OCI-LY1 (cell line): Measurements from ENCODE around the gene FEV.
A peak's percentile ranks its signal among the peaks of the same experiment; 100 is the strongest.

Experiments used
- H2AFZ ChIP-seq: fragments of 200-600 bp; sonication (generic), shearing (Covaris generic); 2 replicates; pipeline ENCODE4 v1.6.0; 2014; ENCODE audit warnings: antibody characterized with exemption, mild to moderate bottlenecking, low read length
- H3F3A ChIP-seq: fragments of 200-600 bp; sonication (generic), shearing (Covaris generic); 2 replicates; pipeline ENCODE4 v1.6.0; 2014; ENCODE audit warnings: mild to moderate bottlenecking, antibody characterized with exemption, low read length, moderate library complexity; ENCODE audit not compliant: insufficient read depth
- H3K27ac ChIP-seq: fragments of 200-600 bp; sonication (generic); 2 replicates; pipeline ENCODE4 v1.5.1; 2014; ENCODE audit warnings: low read length, mixed run types, mild to moderate bottlenecking, low read depth; ENCODE audit not compliant: poor library complexity, severe bottlenecking
- H3K27me3 ChIP-seq: fragments of 200-600 bp; sonication (generic); 2 replicates; pipeline ENCODE4 v1.6.0; 2014; ENCODE audit warnings: antibody characterized with exemption, mild to moderate bottlenecking, low read length, moderate library complexity; ENCODE audit not compliant: insufficient read depth
- H3K36me3 ChIP-seq: fragments of 200-600 bp; sonication (generic); 2 replicates; pipeline ENCODE4 v1.6.1; 2014; ENCODE audit warnings: mild to moderate bottlenecking, antibody characterized with exemption, low read length, moderate library complexity, mixed read lengths; ENCODE audit not compliant: insufficient read depth
- H3K4me1 ChIP-seq: fragments of 200-600 bp; sonication (generic); 2 replicates; pipeline ENCODE4 v1.5.1; 2014; ENCODE audit warnings: mild to moderate bottlenecking, low read length, moderate library complexity; ENCODE audit not compliant: insufficient read depth, severe bottlenecking
- H3K4me2 ChIP-seq: fragments of 200-600 bp; sonication (generic), shearing (Covaris generic); 2 replicates; pipeline ENCODE4 v1.6.1; 2014; ENCODE audit warnings: low read length
- H3K4me3 ChIP-seq: fragments of 200-600 bp; sonication (generic); 2 replicates; pipeline ENCODE4 v1.5.1; 2014; ENCODE audit warnings: low read length, low read depth, mild to moderate bottlenecking, mixed read lengths; ENCODE audit not compliant: poor library complexity, severe bottlenecking
- H3K79me2 ChIP-seq: fragments of 200-600 bp; shearing (Covaris generic); 2 replicates; pipeline ENCODE4 v1.6.1; 2016; ENCODE audit warnings: mixed run types, low read length, mixed read lengths; ENCODE audit not compliant: insufficient read depth
- H3K9ac ChIP-seq: fragments of 200-600 bp; sonication (generic), shearing (Covaris generic); 2 replicates; pipeline ENCODE4 v1.6.1; 2014; ENCODE audit warnings: mild to moderate bottlenecking, low read length, mixed read lengths
- H3K9me2 ChIP-seq: fragments of 200-600 bp; sonication (generic), shearing (Covaris generic); 2 replicates; pipeline ENCODE4 v1.6.1; 2014; ENCODE audit warnings: low read depth, mild to moderate bottlenecking, low read length, mixed read lengths
- H3K9me3 ChIP-seq: fragments of 200-600 bp; shearing (Covaris generic); 2 replicates; pipeline ENCODE4 v1.6.1; 2014; ENCODE audit warnings: low read length, mixed read lengths
- H4K20me1 ChIP-seq: fragments of 200-600 bp; sonication (generic), shearing (Covaris generic); 2 replicates; pipeline ENCODE4 v1.6.0; 2016; ENCODE audit warnings: mild to moderate bottlenecking, low read length; ENCODE audit not compliant: insufficient read depth
- EZH2 ChIP-seq: fragments of 200-600 bp; sonication (generic), shearing (Covaris generic); IDR thresholded peaks from 2 replicates; pipeline ENCODE4 v1.8.0; 2017; ENCODE audit warnings: borderline replicate concordance, mixed run types, mild to moderate bottlenecking, antibody characterized with exemption, low read length, moderate library complexity, mixed read lengths
- TF ChIP-seq, protein P1 (sequence below): fragments of 200-600 bp; sonication (generic), shearing (Covaris generic); IDR thresholded peaks from 2 replicates; pipeline ENCODE4 v1.5.1; 2017; ENCODE audit warnings: mild to moderate bottlenecking, antibody characterized with exemption, low read length, moderate library complexity, mixed read lengths

FEV gene

DNA sequence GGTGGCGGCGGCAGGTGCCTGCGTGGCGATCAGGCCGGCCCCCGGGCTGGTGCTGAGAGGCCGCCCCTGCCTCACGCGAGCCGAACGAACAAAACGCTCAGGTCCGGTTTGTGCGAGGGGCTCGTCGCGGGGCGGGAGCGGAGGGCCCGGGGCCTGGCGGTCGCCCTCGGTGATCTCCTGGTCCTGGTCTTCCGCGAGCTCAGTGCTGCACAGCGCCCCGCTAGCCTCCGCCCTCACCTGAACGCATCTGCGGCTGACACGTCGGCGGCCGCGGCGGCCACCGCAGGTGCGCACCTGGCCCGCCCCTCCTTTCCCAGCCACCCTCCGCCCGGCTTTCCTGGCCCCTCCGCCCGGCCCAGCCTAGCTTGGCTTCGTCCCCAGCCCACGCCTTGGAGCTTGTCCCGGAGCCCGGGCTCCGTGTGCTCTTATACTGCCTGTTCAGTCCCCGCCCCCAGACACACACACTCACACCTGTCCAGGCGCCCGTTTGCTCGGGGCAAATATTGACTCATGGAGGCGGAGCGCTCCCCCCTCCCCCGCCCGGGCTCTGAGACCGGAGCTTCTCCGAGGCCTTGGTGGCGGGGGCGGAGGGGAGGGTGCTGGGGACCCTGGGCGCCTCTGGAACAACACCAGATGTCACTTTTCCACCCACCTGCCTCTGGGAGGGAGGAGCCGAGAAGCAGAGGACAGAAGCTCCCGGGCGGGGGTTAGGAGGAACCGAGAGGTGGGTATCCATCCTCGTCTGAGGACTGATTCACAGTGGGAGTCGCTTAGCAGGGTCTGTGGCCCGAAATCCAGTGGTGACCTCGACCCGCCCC, 16.8 kb upstream of the FEV start:
- H3K4me3 ChIP-seq = no peak overlapping the region

DNA sequence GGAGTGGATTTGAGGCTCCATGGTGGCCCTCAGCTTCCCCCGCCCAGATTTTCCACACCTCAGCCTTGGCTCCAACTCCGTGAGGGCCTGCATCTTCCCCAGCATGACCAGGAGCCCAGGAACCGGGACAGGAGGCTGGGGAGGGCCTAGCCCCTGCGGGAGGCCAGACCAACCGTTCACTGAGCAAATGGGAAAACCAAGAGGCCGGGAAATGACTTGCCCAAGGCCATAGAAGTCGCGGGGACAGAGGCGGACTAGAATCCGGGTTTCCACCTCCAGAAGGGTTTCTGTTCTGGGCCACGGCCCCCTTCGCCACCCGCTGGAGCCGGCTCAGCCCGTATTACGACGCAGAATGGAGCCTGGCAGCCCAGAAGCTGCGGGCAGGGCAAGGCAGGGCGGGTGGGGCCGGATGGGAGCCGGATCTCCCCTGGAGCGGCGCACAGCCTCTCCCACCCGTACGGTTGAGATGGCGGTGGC, 16.2 kb upstream of the FEV start:
- Histone ChIP-seq H3K4me1 (peaks cover 4% of the 10 kb centered on the region), H3K36me3 (no peaks in the 10 kb centered on the region), H3K9me2 (no peaks in the 10 kb centered on the region), H3K4me2 (no peak overlapping the region), H3F3A (no peaks in the 10 kb centered on the region), H3K27me3 (peaks cover 9% of the 10 kb centered on the region), H2AFZ (no peak overlapping the region), H3K9me3 (no peaks in the 10 kb centered on the region), H3K27ac (no peak overlapping the region), H3K4me3 (no peak overlapping the region), H3K79me2 (no peaks in the 10 kb centered on the region), H3K9ac (no peak overlapping the region), H4K20me1 (no peaks in the 10 kb centered on the region)
- TF ChIP-seq, protein P1, sequence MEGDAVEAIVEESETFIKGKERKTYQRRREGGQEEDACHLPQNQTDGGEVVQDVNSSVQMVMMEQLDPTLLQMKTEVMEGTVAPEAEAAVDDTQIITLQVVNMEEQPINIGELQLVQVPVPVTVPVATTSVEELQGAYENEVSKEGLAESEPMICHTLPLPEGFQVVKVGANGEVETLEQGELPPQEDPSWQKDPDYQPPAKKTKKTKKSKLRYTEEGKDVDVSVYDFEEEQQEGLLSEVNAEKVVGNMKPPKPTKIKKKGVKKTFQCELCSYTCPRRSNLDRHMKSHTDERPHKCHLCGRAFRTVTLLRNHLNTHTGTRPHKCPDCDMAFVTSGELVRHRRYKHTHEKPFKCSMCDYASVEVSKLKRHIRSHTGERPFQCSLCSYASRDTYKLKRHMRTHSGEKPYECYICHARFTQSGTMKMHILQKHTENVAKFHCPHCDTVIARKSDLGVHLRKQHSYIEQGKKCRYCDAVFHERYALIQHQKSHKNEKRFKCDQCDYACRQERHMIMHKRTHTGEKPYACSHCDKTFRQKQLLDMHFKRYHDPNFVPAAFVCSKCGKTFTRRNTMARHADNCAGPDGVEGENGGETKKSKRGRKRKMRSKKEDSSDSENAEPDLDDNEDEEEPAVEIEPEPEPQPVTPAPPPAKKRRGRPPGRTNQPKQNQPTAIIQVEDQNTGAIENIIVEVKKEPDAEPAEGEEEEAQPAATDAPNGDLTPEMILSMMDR = no peak
- no peak for TF ChIP-seq EZH2

More for the DNA sequence above, 16.8 kb upstream of the FEV start:
- Histone ChIP-seq H3F3A (no peaks in the 10 kb centered on the region), H3K36me3 (no peaks in the 10 kb centered on the region), H3K9me3 (no peaks in the 10 kb centered on the region), H3K9me2 (no peaks in the 10 kb centered on the region), H3K9ac (no peak overlapping the region), H3K4me2 (peak overlapping the region; percentile 35; the same call in 1 of the 2 replicates), H2AFZ (no peak overlapping the region), H3K79me2 (no peaks in the 10 kb centered on the region), H3K27ac (no peak overlapping the region), H4K20me1 (no peaks in the 10 kb centered on the region), H3K4me1 (peaks cover 4% of the 10 kb centered on the region), H3K27me3 (peaks cover 9% of the 10 kb centered on the region)
- TF ChIP-seq, protein P1 = no peak
- TF ChIP-seq EZH2 = no peak

DNA sequence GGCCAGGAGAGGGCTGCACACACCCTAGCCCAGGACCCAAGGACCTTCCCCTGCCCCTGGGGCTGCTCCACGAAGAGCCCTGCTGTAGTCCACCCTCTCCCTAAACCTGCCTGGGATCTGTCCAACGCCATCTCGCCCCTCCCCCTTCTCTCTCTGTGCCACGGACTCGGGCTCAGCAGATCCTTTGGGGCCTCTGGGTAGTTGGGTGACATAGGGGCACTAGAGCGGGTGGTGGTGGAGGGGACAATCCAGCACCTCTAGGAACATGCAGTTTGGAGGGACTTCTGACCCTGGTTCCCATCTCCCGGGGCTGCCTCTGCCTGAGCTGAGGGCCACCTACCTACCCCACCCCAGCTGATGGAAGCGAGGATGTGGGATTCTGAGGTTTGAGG, 15.6 kb upstream of the FEV start:
- Histone ChIP-seq H2AFZ (no peak overlapping the region), H3K9me2 (no peaks in the 10 kb centered on the region), H3K36me3 (no peaks in the 10 kb centered on the region), H4K20me1 (no peaks in the 10 kb centered on the region), H3F3A (no peaks in the 10 kb centered on the region), H3K9ac (no peak overlapping the region), H3K4me2 (no peak overlapping the region), H3K4me1 (peaks cover 4% of the 10 kb centered on the region), H3K9me3 (no peaks in the 10 kb centered on the region), H3K79me2 (no peaks in the 10 kb centered on the region), H3K27me3 (peaks cover 9% of the 10 kb centered on the region), H3K27ac (no peak overlapping the region), H3K4me3 (no peak overlapping the region)
- TF ChIP-seq, protein P1 = no peak
- TF ChIP-seq EZH2 = no peak
